ENCODE data around the gene TEX11. TPM values are rescaled to one million over a fixed set of nuclear protein-coding genes. Genes with fewer than 3 reads are reported as not detected.
A peak's percentile ranks its signal among the peaks of the same experiment; 100 is the strongest.

The TEX11 gene
- total RNA-seq, 4 donors from 2014 or later, result not detected

DNA sequence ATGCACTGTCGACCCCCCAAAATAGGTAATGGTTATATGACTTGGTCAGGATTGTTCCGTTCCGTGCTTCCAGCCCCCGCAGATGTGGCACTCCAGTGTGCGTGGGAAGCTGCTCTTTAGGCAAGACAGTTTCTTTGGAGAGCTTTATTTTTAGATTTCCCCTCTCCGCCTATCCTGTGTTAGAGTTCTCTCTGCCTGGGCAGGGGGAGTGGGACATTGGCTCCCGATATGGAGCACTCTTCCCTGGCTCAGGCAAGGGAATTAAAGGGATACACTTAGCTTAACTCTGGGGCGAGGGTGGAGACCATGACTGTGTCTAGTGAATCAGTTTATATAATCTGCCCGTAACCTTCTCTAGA, 427.9 kb downstream of the TEX11 start:
- no peak for TF ChIP-seq POLR2A (IDR thresholded peaks at IDR 0.05)
- TF ChIP-seq, protein P1, sequence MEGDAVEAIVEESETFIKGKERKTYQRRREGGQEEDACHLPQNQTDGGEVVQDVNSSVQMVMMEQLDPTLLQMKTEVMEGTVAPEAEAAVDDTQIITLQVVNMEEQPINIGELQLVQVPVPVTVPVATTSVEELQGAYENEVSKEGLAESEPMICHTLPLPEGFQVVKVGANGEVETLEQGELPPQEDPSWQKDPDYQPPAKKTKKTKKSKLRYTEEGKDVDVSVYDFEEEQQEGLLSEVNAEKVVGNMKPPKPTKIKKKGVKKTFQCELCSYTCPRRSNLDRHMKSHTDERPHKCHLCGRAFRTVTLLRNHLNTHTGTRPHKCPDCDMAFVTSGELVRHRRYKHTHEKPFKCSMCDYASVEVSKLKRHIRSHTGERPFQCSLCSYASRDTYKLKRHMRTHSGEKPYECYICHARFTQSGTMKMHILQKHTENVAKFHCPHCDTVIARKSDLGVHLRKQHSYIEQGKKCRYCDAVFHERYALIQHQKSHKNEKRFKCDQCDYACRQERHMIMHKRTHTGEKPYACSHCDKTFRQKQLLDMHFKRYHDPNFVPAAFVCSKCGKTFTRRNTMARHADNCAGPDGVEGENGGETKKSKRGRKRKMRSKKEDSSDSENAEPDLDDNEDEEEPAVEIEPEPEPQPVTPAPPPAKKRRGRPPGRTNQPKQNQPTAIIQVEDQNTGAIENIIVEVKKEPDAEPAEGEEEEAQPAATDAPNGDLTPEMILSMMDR (IDR thresholded peaks at IDR 0.05), result no peak
- H3K27ac ChIP-seq, result peak overlapping the region in 3 of 4 donors; percentile 53 to 84 (median 79)
- DNase-seq, result no peak
- H3K27me3 ChIP-seq, result no peaks in the 10 kb centered on the region
- no peaks in the 10 kb centered on the region for H3K36me3 ChIP-seq
- no peak overlapping the region for H3K4me3 ChIP-seq
- peaks cover 0 to 20% (median 0%) of the 10 kb centered on the region in 4 donors for H3K4me1 ChIP-seq
- H3K9me3 ChIP-seq, result no peaks in the 10 kb centered on the region

DNA sequence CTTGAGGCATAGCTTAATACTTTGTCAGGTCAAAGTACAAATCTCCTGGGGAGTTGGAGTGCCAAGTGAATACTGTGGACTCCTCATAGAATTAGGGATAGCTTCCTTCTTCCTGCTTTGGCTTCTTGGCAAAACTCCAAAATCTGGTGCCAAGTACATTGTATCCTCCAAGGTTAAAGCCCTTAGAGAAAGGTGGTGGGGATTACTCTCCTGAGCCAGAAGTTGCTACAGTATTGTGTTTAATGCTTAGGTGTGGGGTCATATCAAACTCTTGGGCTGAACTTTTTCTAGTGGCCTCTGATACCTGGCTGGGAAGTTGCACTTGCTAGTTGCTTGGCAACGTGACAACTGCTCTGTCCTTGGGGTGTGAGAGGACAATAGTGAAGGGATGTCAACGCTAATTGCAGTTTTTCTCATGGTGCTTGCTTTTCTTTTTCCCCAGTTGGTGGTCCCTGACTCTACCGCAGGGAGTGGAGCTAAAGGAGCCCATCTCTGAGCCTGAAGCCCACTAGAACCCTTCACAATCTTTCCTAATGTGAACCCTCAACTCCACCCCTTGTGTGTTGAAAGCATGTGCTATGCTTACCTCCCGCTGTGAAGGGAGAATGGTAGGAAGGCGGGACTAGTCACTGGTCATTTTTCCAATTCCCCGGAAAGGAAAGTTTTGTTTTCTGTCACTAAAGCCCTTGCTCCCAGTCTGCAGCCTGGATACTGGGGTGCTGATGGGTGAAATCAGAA, 428.4 kb downstream of the TEX11 start:
- Histone ChIP-seq H3K27ac (peak overlapping the region in 3 of 4 donors; percentile 53 to 84 (median 79)), H3K27me3 (no peaks in the 10 kb centered on the region), H3K9me3 (no peaks in the 10 kb centered on the region), H3K36me3 (no peaks in the 10 kb centered on the region), H3K4me1 (peaks cover 0 to 20% (median 0%) of the 10 kb centered on the region in 4 donors), H3K4me3 (no peak overlapping the region)
- TF ChIP-seq, protein P1 (IDR thresholded peaks at IDR 0.05), result no peak
- no peak for TF ChIP-seq POLR2A (IDR thresholded peaks at IDR 0.05)
- DNase-seq, result peak in 2 of 3 donors; percentile 53 to 60

DNA sequence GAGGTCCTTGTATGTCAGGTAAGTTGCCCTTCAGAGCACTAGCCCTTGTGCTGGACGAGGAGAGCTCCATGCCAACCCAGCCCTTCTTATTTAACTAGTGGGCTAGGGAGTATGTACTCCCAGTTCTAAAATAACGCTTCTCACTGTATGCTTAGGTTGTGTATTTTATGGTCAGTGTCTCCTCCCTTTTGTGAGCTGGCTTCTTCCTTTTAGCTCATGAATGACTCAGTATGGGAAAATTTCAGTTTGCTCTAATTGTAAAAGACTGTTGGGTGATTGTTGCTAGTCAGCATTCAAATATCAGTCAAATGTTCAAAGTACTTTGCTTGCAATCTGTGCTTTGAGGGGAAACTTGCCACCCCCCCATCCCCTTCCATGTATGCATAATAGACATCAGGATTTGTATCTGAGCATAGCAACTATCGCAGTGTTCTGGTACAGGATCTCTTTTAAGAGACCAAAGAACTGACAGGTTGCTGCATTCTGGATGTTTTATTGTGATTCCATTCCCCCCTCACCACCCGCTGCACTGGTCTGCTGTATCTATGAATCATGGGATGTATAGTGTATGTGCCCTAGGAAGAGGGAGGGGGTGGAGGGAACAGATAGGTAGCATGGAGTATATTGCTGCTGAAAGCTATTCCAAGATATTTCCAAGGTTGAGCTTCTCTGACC, 429.1 kb downstream of the TEX11 start:
- no peaks in the 10 kb centered on the region for H3K9me3 ChIP-seq
- H3K27ac ChIP-seq, result peak overlapping the region in 3 of 4 donors; percentile 72 to 84 (median 79)
- H3K4me3 ChIP-seq, result peak overlapping the region in 2 of 4 donors; percentile 25 to 34
- H3K27me3 ChIP-seq, result no peaks in the 10 kb centered on the region
- no peak for DNase-seq
- H3K4me1 ChIP-seq, result peaks cover 0 to 20% (median 0%) of the 10 kb centered on the region in 4 donors
- TF ChIP-seq, protein P1 (IDR thresholded peaks at IDR 0.05), result no peak
- peak in 1 of 2 donors; percentile 53 for TF ChIP-seq POLR2A (IDR thresholded peaks at IDR 0.05)
- H3K36me3 ChIP-seq, result no peaks in the 10 kb centered on the region

Small RNA genes lying within 50 kb of the gene (small RNA-seq; reads per million reads assigned to genes)
- 0 reads per million in 2 donors for gene SNORD3E

Other genes starting within 250 kb of the TEX11 start
- not detected for gene SLC7A3, start 22.4 kb upstream of the TEX11 start, total RNA-seq
- 100 to 1,000 TPM in 1 of 4 donors, 10 to 100 TPM in 3; 62.7 to 108 (median 67.5) TPM for gene SNX12, start 159.6 kb upstream of the TEX11 start, total RNA-seq
- 10 to 100 TPM; 14.0 to 39.8 (median 28.4) TPM for gene FOXO4, start 187.1 kb upstream of the TEX11 start, total RNA-seq
- gene CXorf65, start 198.0 kb upstream of the TEX11 start, total RNA-seq, result not detected
- 100 to 1,000 TPM in 1 of 4 donors, 10 to 100 TPM in 3; 18.2 to 222 (median 62.2) TPM for gene IL2RG, start 202.9 kb upstream of the TEX11 start, total RNA-seq
- gene MED12, start 209.9 kb upstream of the TEX11 start, total RNA-seq, result 10 to 100 TPM; 38.5 to 87.0 (median 67.5) TPM
- 1 to 10 TPM in 2 of 4 donors, not detected in 2; 1.1 to 1.6 TPM for gene NLGN3, start 236.1 kb upstream of the TEX11 start, total RNA-seq

Measured in Peyer's patch (tissue), 4 donors.